Endodermal cell (in vitro differentiated cells): ENCODE results near the gene RNLS. TPM values are rescaled to one million over a fixed set of nuclear protein-coding genes. Genes with fewer than 3 reads are reported as not detected.

Source experiments
- DNase-seq: peaks from one replicate; pipeline ENCODE4 v3.0.0-alpha.2; 2017
- H3K27ac ChIP-seq: 2 replicates; pipeline ENCODE4 v1.5.1; 2013; ENCODE audit warnings: mild to moderate bottlenecking, low read depth, low read length, moderate library complexity
- H3K27me3 ChIP-seq: 2 replicates; pipeline ENCODE4 v1.6.1; 2013; ENCODE audit warnings: mild to moderate bottlenecking, low read length, moderate library complexity; ENCODE audit not compliant: insufficient read depth, control insufficient read depth, poor library complexity, severe bottlenecking
- H3K36me3 ChIP-seq: 2 replicates; pipeline ENCODE4 v1.7.0; 2013; ENCODE audit warnings: mild to moderate bottlenecking, low read length, moderate library complexity; ENCODE audit not compliant: control insufficient read depth, insufficient read depth
- H3K4me1 ChIP-seq: one replicate; pipeline ENCODE4 v1.7.0; 2013; ENCODE audit warnings: low read length; ENCODE audit not compliant: control insufficient read depth, insufficient read depth
- H3K4me3 ChIP-seq: 2 replicates; pipeline ENCODE4 v1.5.1; 2013; ENCODE audit warnings: mild to moderate bottlenecking, low read length, moderate library complexity
- H3K9ac ChIP-seq: 2 replicates; pipeline ENCODE4 v1.6.1; 2013; ENCODE audit warnings: mild to moderate bottlenecking, low read length, moderate library complexity; ENCODE audit not compliant: poor library complexity, severe bottlenecking; ENCODE audit errors: extremely low read depth
- H3K9me3 ChIP-seq: 2 replicates; pipeline ENCODE4 v1.6.1; 2013; ENCODE audit warnings: mild to moderate bottlenecking, low read length, moderate library complexity; ENCODE audit not compliant: control insufficient read depth
- H3K27ac Mint-ChIP-seq: 2 replicates; pipeline ENCODE4 v1.8.0; 2020; ENCODE audit warnings: mixed read lengths
- H3K27me3 Mint-ChIP-seq: 2 replicates; pipeline ENCODE4 v1.8.0; 2021; ENCODE audit warnings: mild to moderate bottlenecking, mixed read lengths; ENCODE audit not compliant: insufficient read depth
- H3K36me3 Mint-ChIP-seq: 2 replicates; pipeline ENCODE4 v1.8.0; 2020; ENCODE audit warnings: low read depth, mixed read lengths
- H3K4me1 Mint-ChIP-seq: 2 replicates; pipeline ENCODE4 v1.8.0; 2020; ENCODE audit warnings: mixed read lengths
- H3K4me3 Mint-ChIP-seq: 2 replicates; pipeline ENCODE4 v1.8.0; 2020; ENCODE audit warnings: mild to moderate bottlenecking, moderate library complexity, mixed read lengths
- H3K9me3 Mint-ChIP-seq: 2 replicates; pipeline ENCODE4 v1.8.0; 2020; ENCODE audit warnings: mild to moderate bottlenecking, mixed read lengths
- CTCF ChIP-seq: fragments of 200-600 bp; sonication (generic); conservative IDR thresholded peaks from 2 replicates; pipeline ENCODE4 v1.5.0; 2021; ENCODE audit warnings: antibody characterized with exemption, mild to moderate bottlenecking
- WGBS, 2 experiments: methylation state at CpG; one replicate each; pipeline versions ENCODE4 v1.1.5 to v1.1.7; 2013; ENCODE audit warnings: missing lambda C conversion rate in 2 of 2, mixed read lengths in 1 of 2; ENCODE audit not compliant: insufficient coverage in 1 of 2, insufficient read length in 1 of 2; 5-methylcytosine and 5-hydroxymethylcytosine counted together
- total RNA-seq, 2 donors: library from RNA; stranded (reverse); fragmentation: NEBNext Ultra II Directional in 1 of 2; extraction: Animal tissue kit (Norgen Biotek cat#: 25700) in 1 of 2; gene quantifications; 2 replicates in 1 of 2; 3 replicates in 1 of 2; pipeline ENCODE4 v1.2.1, GENCODE V29; 2021

The RNLS gene
- total RNA-seq, 2 donors from 2014 or later, result 10.1 to 12.3 TPM

GRCh38 chr10:88553116-88553752, 29.9 kb downstream of the RNLS start:
- Mint-ChIP-seq H3K9me3 (no peaks in the 10 kb centered on the region), H3K36me3 (no peaks in the 10 kb centered on the region), H3K4me3 (no peak overlapping the region), H3K27me3 (no peaks in the 10 kb centered on the region), H3K27ac (no peak overlapping the region), H3K4me1 (peaks cover 8% of the 10 kb centered on the region)
- H3K27me3 ChIP-seq, result no peaks in the 10 kb centered on the region
- H3K9ac ChIP-seq, result no peak overlapping the region
- no peaks in the 10 kb centered on the region for H3K36me3 ChIP-seq
- no peaks in the 10 kb centered on the region for H3K4me1 ChIP-seq
- DNase-seq, result peak; percentile 64
- peak; percentile 88 for TF ChIP-seq CTCF
- no peaks in the 10 kb centered on the region for H3K9me3 ChIP-seq
- H3K27ac ChIP-seq, result no peak overlapping the region
- 80% methylated on average over 1 of the region's 2 CpGs; no CpG with 5 or more reads in 1 of the 2 experiments for WGBS, 2 experiments
- H3K4me3 ChIP-seq, result no peak overlapping the region

GRCh38 chr10:88551246-88551645, 31.9 kb downstream of the RNLS start:
- Mint-ChIP-seq H3K27ac (no peak overlapping the region), H3K9me3 (no peaks in the 10 kb centered on the region), H3K4me1 (peaks cover 8% of the 10 kb centered on the region), H3K4me3 (no peak overlapping the region), H3K27me3 (no peaks in the 10 kb centered on the region), H3K36me3 (no peaks in the 10 kb centered on the region)
- WGBS, 2 experiments, result 93 to 94% methylated on average over 2 of the region's 2 CpGs
- no peak overlapping the region for H3K27ac ChIP-seq
- H3K9ac ChIP-seq, result no peak overlapping the region
- H3K27me3 ChIP-seq, result no peaks in the 10 kb centered on the region
- H3K36me3 ChIP-seq, result no peaks in the 10 kb centered on the region
- no peak overlapping the region for H3K4me3 ChIP-seq
- no peaks in the 10 kb centered on the region for H3K4me1 ChIP-seq
- TF ChIP-seq CTCF, result no peak
- DNase-seq, result no peak
- H3K9me3 ChIP-seq, result no peaks in the 10 kb centered on the region

- H3K36me3 ChIP-seq, result no peaks in the 10 kb centered on the region
- H3K27ac ChIP-seq, result no peak overlapping the region
- Mint-ChIP-seq H3K27ac (no peak overlapping the region), H3K4me1 (peaks cover 27% of the 10 kb centered on the region), H3K9me3 (no peaks in the 10 kb centered on the region), H3K4me3 (no peak overlapping the region), H3K27me3 (no peaks in the 10 kb centered on the region), H3K36me3 (no peaks in the 10 kb centered on the region)
- H3K9ac ChIP-seq, result no peak overlapping the region
- peaks cover 4% of the 10 kb centered on the region for H3K4me1 ChIP-seq
- no peak for DNase-seq
- no peak overlapping the region for H3K4me3 ChIP-seq
- TF ChIP-seq CTCF, result no peak
- H3K27me3 ChIP-seq, result no peaks in the 10 kb centered on the region
- 100% methylated on average over 3 of the region's 3 CpGs; no CpG with 5 or more reads in 1 of the 2 experiments for WGBS, 2 experiments
- H3K9me3 ChIP-seq, result no peaks in the 10 kb centered on the region
Observed at GRCh38 chr10:88546497-88546896, 36.6 kb downstream of the RNLS start.
